HL-60 (cell line): ENCODE results near the gene GPX4.
A peak's percentile ranks its signal among the peaks of the same experiment; 100 is the strongest.

Source experiments
- DNase-seq, 2 experiments: peaks; one replicate each; pipeline ENCODE4 v3.0.0-alpha.2; 2010 to 2020; ENCODE audit warnings: low read depth in 1 of 2, low spot score in 1 of 2
- H3K27ac ChIP-seq: fragments of 250-450 bp; sonication (Bioruptor Pico); replicated peaks from 2 replicates; pipeline ENCODE4 v1.5.1; 2020; ENCODE audit warnings: mild to moderate bottlenecking, moderate library complexity
- H3K27me3 ChIP-seq: fragments of 250-450 bp; sonication (Bioruptor Pico); 2 replicates; pipeline ENCODE4 v1.5.1; 2021; ENCODE audit warnings: mild to moderate bottlenecking, moderate library complexity; ENCODE audit not compliant: insufficient read depth, poor library complexity, severe bottlenecking
- H3K4me3 ChIP-seq: replicated peaks from 2 replicates; pipeline ENCODE4 v1.5.1; 2011; ENCODE audit warnings: mild to moderate bottlenecking, control low read depth, low read length; ENCODE audit not compliant: insufficient read depth
- GABPA ChIP-seq: IDR thresholded peaks from 2 replicates; pipeline ENCODE4 v1.6.1; 2012; ENCODE audit warnings: low read depth
- POLR2AphosphoS5 ChIP-seq: IDR thresholded peaks from 2 replicates; pipeline ENCODE4 v1.6.1; 2012; ENCODE audit warnings: low read depth
- REST ChIP-seq: IDR thresholded peaks from 2 replicates; pipeline ENCODE4 v1.6.1; 2012; ENCODE audit warnings: low read depth; ENCODE audit not compliant: insufficient replicate concordance
- SPI1 ChIP-seq: IDR thresholded peaks from 2 replicates; pipeline ENCODE4 v1.6.1; 2012; ENCODE audit warnings: low read depth, mild to moderate bottlenecking, borderline replicate concordance
- TF ChIP-seq, protein P1 (sequence below): IDR thresholded peaks from one replicate; pipeline ENCODE4 v1.5.1; 2011; ENCODE audit warnings: low read length, control low read depth, inconsistent platforms; ENCODE audit not compliant: insufficient read depth

Gene GPX4

DNA sequence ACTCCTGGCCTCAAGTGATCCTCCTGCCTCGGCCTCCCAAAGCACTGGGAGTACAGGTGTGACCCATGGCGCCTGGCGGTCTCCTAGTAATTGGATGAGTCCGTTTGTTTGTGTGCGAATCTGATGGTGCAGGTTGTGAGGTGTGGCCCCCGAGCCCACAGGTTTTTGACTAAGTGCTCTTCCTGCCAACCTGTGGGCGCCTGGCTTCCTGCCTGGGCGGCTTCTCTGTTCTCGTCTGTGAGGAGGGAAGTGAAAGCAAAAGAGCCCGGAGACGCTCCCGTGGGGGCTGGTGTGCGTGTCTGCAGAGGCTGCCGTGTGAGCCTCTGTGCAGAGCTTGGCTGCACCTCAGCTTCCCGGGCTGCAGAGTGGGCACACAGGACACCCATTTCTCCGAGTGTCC lies 26.8 kb upstream of the GPX4 start:
- peak in 1 of 2 experiments; percentile 89 for DNase-seq
- peak overlapping the region; percentile 60 for H3K27ac ChIP-seq

DNA sequence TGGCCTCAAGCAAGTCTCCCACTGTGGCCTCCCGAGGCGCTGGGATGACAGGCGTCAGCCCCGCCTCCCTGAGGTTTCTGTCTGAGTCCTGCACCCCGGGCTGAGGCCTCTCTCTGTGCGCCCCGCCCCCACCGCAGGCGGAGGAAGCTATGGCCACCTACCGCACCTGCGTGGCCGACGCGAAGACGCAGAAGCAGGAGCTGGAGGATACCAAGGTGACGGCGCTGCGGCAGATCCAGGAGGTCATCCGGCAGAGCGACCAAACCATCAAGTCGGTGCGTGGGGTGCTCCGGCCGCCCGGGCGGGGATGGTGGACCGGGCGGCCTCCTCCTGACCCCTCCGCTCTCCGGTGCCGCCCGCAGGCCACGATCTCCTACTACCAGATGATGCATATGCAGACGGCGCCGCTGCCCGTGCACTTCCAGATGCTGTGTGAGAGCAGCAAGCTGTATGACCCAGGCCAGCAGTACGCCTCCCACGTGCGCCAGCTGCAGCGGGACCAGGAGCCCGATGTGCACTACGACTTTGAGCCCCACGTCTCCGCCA lies 24.2 kb upstream of the GPX4 start:
- Histone ChIP-seq H3K4me3 (no peak overlapping the region), H3K27me3 (no peaks in the 10 kb centered on the region), H3K27ac (no peak overlapping the region)
- TF ChIP-seq POLR2AphosphoS5 (no peak; the same call in 1 of the 2 replicates), SPI1 (no peak), REST (no peak), GABPA (no peak)
- TF ChIP-seq, protein P1, sequence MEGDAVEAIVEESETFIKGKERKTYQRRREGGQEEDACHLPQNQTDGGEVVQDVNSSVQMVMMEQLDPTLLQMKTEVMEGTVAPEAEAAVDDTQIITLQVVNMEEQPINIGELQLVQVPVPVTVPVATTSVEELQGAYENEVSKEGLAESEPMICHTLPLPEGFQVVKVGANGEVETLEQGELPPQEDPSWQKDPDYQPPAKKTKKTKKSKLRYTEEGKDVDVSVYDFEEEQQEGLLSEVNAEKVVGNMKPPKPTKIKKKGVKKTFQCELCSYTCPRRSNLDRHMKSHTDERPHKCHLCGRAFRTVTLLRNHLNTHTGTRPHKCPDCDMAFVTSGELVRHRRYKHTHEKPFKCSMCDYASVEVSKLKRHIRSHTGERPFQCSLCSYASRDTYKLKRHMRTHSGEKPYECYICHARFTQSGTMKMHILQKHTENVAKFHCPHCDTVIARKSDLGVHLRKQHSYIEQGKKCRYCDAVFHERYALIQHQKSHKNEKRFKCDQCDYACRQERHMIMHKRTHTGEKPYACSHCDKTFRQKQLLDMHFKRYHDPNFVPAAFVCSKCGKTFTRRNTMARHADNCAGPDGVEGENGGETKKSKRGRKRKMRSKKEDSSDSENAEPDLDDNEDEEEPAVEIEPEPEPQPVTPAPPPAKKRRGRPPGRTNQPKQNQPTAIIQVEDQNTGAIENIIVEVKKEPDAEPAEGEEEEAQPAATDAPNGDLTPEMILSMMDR: no peak
- DNase-seq: no peak

More for the DNA sequence above, 26.8 kb upstream of the GPX4 start:
- no peaks in the 10 kb centered on the region for H3K27me3 ChIP-seq
- no peak overlapping the region for H3K4me3 ChIP-seq
- TF ChIP-seq REST (no peak), POLR2AphosphoS5 (no peak), SPI1 (peak; percentile 88)

- DNase-seq: no peak
- no peaks in the 10 kb centered on the region for H3K27me3 ChIP-seq
- TF ChIP-seq, protein P1: no peak
- TF ChIP-seq SPI1 (no peak), GABPA (no peak), REST (no peak), POLR2AphosphoS5 (no peak)
- no peak overlapping the region for H3K4me3 ChIP-seq
- no peak overlapping the region for H3K27ac ChIP-seq
Measured at GRCh38 chr19:1080360-1081161, 23.2 kb upstream of the GPX4 start.
